Renal cortex interstitium (tissue), 11 donors: Measurements from ENCODE around the gene FYN. TPM values are rescaled to one million over a fixed set of nuclear protein-coding genes. Genes with fewer than 3 reads are reported as not detected.

ENCODE experiments used
- DNase-seq, 11 donors: peaks; one replicate each; pipeline ENCODE4 v3.0.0-alpha.2; 2013; ENCODE audit warnings: low read depth in 9 of 11, low spot score in 4 of 11; ENCODE audit errors: extremely low read depth in 1 of 11
- polyA plus RNA-seq, 3 donors: library from polyadenylated mRNA; unstranded; fragments of 120-200 nt; gene quantifications; one replicate each; pipeline ENCODE4 v1.2.1, GENCODE V29; 2013; ENCODE audit not compliant: insufficient read length in 3 of 3

FYN gene
- polyA plus RNA-seq, 3 donors, result 137 to 177 (median 176) TPM

- no peak for DNase-seq
Measured at GRCh38 chr6:111727802-111728201, 145.4 kb downstream of the FYN start.

GRCh38 chr6:111727041-111727440 lies 146.2 kb downstream of the FYN start:
- DNase-seq, result no peak

- DNase-seq, result no peak
Measured at GRCh38 chr6:111725446-111726112, 147.7 kb downstream of the FYN start.

GRCh38 chr6:111724505-111724904 lies 148.7 kb downstream of the FYN start:
- no peak for DNase-seq

- DNase-seq, result no peak
Measured at GRCh38 chr6:111724039-111724438, 149.2 kb downstream of the FYN start.

- DNase-seq, result no peak
Measured at GRCh38 chr6:111723412-111723970, 149.8 kb downstream of the FYN start.

GRCh38 chr6:111722179-111722731 lies 151.0 kb downstream of the FYN start:
- DNase-seq, result no peak

GRCh38 chr6:111721753-111722154 lies 151.5 kb downstream of the FYN start:
- no peak for DNase-seq

- DNase-seq, result no peak
Measured at GRCh38 chr6:111720931-111721496, 152.2 kb downstream of the FYN start.

- DNase-seq, result no peak
Measured at GRCh38 chr6:111718990-111719389, 154.3 kb downstream of the FYN start.

- no peak for DNase-seq
Measured at GRCh38 chr6:111718326-111718725, 154.9 kb downstream of the FYN start.

- no peak for DNase-seq
Measured at GRCh38 chr6:111717621-111718020, 155.6 kb downstream of the FYN start.

GRCh38 chr6:111716325-111716724 lies 156.9 kb downstream of the FYN start:
- DNase-seq, result no peak

GRCh38 chr6:111715321-111715720 lies 157.9 kb downstream of the FYN start:
- no peak for DNase-seq

GRCh38 chr6:111714416-111715270 lies 158.6 kb downstream of the FYN start:
- DNase-seq, result no peak

- DNase-seq, result no peak
Measured at GRCh38 chr6:111713811-111714210, 159.4 kb downstream of the FYN start.

- DNase-seq, result no peak
Measured at GRCh38 chr6:111713236-111713635, 160.0 kb downstream of the FYN start.

GRCh38 chr6:111711984-111712752 lies 161.1 kb downstream of the FYN start:
- DNase-seq, result peak in 4 of 11 donors; percentile 58 to 68 (median 60)

GRCh38 chr6:111711476-111711875 lies 161.8 kb downstream of the FYN start:
- peak in 1 of 11 donors; percentile 56 for DNase-seq
